ENCODE measurements around the gene CACNA1C.

DNA sequence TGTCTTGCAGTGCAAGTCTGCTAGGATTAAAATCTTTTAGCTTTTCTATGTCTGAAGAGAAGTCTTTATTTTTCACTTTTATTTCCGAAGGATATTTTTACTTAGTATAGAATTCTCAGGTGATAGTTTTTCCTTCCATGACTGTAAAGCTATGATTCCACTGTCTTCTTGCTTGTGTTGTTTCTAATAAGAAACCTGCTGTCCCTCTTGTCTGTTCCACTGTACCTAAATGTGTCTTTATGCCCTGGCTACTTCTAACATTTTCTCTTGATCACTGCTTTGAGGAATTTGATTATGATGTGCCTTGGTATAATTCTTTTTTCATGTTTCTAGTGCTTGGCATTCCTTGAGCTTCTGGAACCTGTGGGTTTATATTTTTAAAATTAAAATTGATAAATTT lies 228.7 kb downstream of the CACNA1C start:
- TF ChIP-seq, protein P1, sequence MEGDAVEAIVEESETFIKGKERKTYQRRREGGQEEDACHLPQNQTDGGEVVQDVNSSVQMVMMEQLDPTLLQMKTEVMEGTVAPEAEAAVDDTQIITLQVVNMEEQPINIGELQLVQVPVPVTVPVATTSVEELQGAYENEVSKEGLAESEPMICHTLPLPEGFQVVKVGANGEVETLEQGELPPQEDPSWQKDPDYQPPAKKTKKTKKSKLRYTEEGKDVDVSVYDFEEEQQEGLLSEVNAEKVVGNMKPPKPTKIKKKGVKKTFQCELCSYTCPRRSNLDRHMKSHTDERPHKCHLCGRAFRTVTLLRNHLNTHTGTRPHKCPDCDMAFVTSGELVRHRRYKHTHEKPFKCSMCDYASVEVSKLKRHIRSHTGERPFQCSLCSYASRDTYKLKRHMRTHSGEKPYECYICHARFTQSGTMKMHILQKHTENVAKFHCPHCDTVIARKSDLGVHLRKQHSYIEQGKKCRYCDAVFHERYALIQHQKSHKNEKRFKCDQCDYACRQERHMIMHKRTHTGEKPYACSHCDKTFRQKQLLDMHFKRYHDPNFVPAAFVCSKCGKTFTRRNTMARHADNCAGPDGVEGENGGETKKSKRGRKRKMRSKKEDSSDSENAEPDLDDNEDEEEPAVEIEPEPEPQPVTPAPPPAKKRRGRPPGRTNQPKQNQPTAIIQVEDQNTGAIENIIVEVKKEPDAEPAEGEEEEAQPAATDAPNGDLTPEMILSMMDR (conservative IDR thresholded peaks at IDR 0.05 in 1 of 2, IDR thresholded peaks at IDR 0.05 in 1 of 2; ENCODE audit: extremely low read depth in 1 of 2, insufficient read depth in 1 of 2, low read depth in 1 of 2, low read length in 2 of 2), result no peak
- no peak for TF ChIP-seq EZH2 (IDR thresholded peaks at IDR 0.05; ENCODE audit: borderline replicate concordance, low read length)
